H9 (cell line): ENCODE data around the gene MFSD11. TPM values are rescaled to one million over a fixed set of nuclear protein-coding genes. Genes with fewer than 3 reads are reported as not detected.

ENCODE experiments used
- DNase-seq: peaks from one replicate; pipeline ENCODE4 v3.0.0-alpha.2; 2017
- H2AFZ ChIP-seq: one replicate; pipeline ENCODE4 v1.6.1; 2013; ENCODE audit warnings: mild to moderate bottlenecking, low read length, control low read depth, moderate library complexity
- H2AK5ac ChIP-seq: 2 replicates; pipeline ENCODE4 v1.6.1; 2013; ENCODE audit warnings: low read length, control low read depth, mixed read lengths; ENCODE audit not compliant: insufficient read length
- H2BK120ac ChIP-seq: one replicate; pipeline ENCODE4 v1.6.1; 2013; ENCODE audit warnings: low read depth, mild to moderate bottlenecking, low read length, control low read depth, inconsistent platforms; ENCODE audit not compliant: poor library complexity, severe bottlenecking
- H2BK12ac ChIP-seq: 2 replicates; pipeline ENCODE4 v1.6.1; 2013; ENCODE audit warnings: low read length, control low read depth, mixed read lengths, low read depth; ENCODE audit not compliant: insufficient read length
- H2BK15ac ChIP-seq: 2 replicates; pipeline ENCODE4 v1.6.1; 2013; ENCODE audit warnings: low read depth, low read length, control low read depth
- H2BK20ac ChIP-seq: one replicate; pipeline ENCODE4 v1.6.1; 2013; ENCODE audit warnings: low read depth, mild to moderate bottlenecking, low read length, control low read depth, inconsistent platforms; ENCODE audit not compliant: poor library complexity, severe bottlenecking
- H2BK5ac ChIP-seq: 2 replicates; pipeline ENCODE4 v1.6.1; 2013; ENCODE audit warnings: low read length, control low read depth, mixed read lengths; ENCODE audit not compliant: insufficient read length
- H3K14ac ChIP-seq: 2 replicates; pipeline ENCODE4 v1.6.1; 2013; ENCODE audit warnings: low read length, control low read depth; ENCODE audit not compliant: insufficient read depth
- H3K18ac ChIP-seq: 2 replicates; pipeline ENCODE4 v1.6.1; 2013; ENCODE audit warnings: low read depth, mild to moderate bottlenecking, mixed read lengths, low read length, control low read depth; ENCODE audit not compliant: insufficient read length
- H3K23ac ChIP-seq: 2 replicates; pipeline ENCODE4 v1.6.1; 2013; ENCODE audit warnings: low read length, control low read depth, mixed read lengths, low read depth; ENCODE audit not compliant: insufficient read length
- H3K23me2 ChIP-seq: 2 replicates; pipeline ENCODE4 v1.6.1; 2013; ENCODE audit warnings: low read depth, mild to moderate bottlenecking, mixed read lengths, low read length, control low read depth; ENCODE audit not compliant: insufficient read length, poor library complexity, severe bottlenecking
- H3K27ac ChIP-seq: 2 replicates; pipeline ENCODE4 v1.5.1; 2013; ENCODE audit warnings: low read length, control low read depth, mixed read lengths, low read depth; ENCODE audit not compliant: insufficient read length
- H3K27me3 ChIP-seq: 2 replicates; pipeline ENCODE4 v1.6.1; 2013; ENCODE audit warnings: low read length, control low read depth, inconsistent platforms; ENCODE audit not compliant: insufficient read depth
- H3K4ac ChIP-seq: 2 replicates; pipeline ENCODE4 v1.6.1; 2013; ENCODE audit warnings: low read depth, mild to moderate bottlenecking, control low read depth, inconsistent platforms, low read length, moderate library complexity
- H3K4me1 ChIP-seq: 2 replicates; pipeline ENCODE4 v1.6.1; 2013; ENCODE audit warnings: low read length, control low read depth, inconsistent platforms; ENCODE audit not compliant: insufficient read depth
- H3K4me2 ChIP-seq: 2 replicates; pipeline ENCODE4 v1.6.1; 2013; ENCODE audit warnings: low read length, control low read depth, mixed read lengths; ENCODE audit not compliant: insufficient read length, insufficient read depth
- H3K56ac ChIP-seq: 2 replicates; pipeline ENCODE4 v1.6.1; 2013; ENCODE audit warnings: low read depth, mild to moderate bottlenecking, mixed read lengths, low read length, control low read depth; ENCODE audit not compliant: insufficient read length
- H3K79me1 ChIP-seq: 2 replicates; pipeline ENCODE4 v1.6.1; 2013; ENCODE audit warnings: low read depth, mild to moderate bottlenecking, moderate library complexity, low read length, control low read depth, inconsistent platforms; ENCODE audit not compliant: insufficient read depth, poor library complexity, severe bottlenecking
- H3K79me2 ChIP-seq: 2 replicates; pipeline ENCODE4 v1.6.1; 2013; ENCODE audit warnings: low read length, control low read depth, inconsistent platforms; ENCODE audit not compliant: insufficient read depth
- H3K9ac ChIP-seq: 2 replicates; pipeline ENCODE4 v1.6.1; 2013; ENCODE audit warnings: low read length, control low read depth, mixed read lengths; ENCODE audit not compliant: insufficient read length; ENCODE audit errors: extremely low read depth
- H3K9me3 ChIP-seq: one replicate; pipeline ENCODE4 v1.6.1; 2013; ENCODE audit warnings: low read depth, low read length, inconsistent platforms; ENCODE audit not compliant: control insufficient read depth
- H3T11ph ChIP-seq: one replicate; pipeline ENCODE4 v1.6.1; 2013; ENCODE audit warnings: mild to moderate bottlenecking, low read length, control low read depth, inconsistent platforms
- H4K20me1 ChIP-seq: one replicate; pipeline ENCODE4 v1.6.1; 2013; ENCODE audit not compliant: control insufficient read depth, insufficient read length, insufficient read depth
- H4K5ac ChIP-seq: 2 replicates; pipeline ENCODE4 v1.6.1; 2013; ENCODE audit warnings: low read depth, mild to moderate bottlenecking, mixed read lengths, low read length, control low read depth; ENCODE audit not compliant: insufficient read length
- H4K8ac ChIP-seq: replicated peaks from 2 replicates; pipeline ENCODE4 v1.6.1; 2013; ENCODE audit warnings: low read length, control low read depth, mixed read lengths, low read depth; ENCODE audit not compliant: insufficient read length
- H4K91ac ChIP-seq: 2 replicates; pipeline ENCODE4 v1.6.1; 2013; ENCODE audit warnings: low read depth, mild to moderate bottlenecking, moderate library complexity, mixed read lengths, low read length, control low read depth; ENCODE audit not compliant: insufficient read length
- H3K27ac Mint-ChIP-seq, 3 experiments: 2 replicates in 2 of 3; 3 replicates in 1 of 3; pipeline ENCODE4 v1.8.0; 2020 to 2021; ENCODE audit warnings: mixed read lengths in 3 of 3, mild to moderate bottlenecking in 1 of 3, moderate library complexity in 1 of 3
- H3K27me3 Mint-ChIP-seq: 2 replicates; pipeline ENCODE4 v1.8.0; 2021; ENCODE audit warnings: low read depth, mild to moderate bottlenecking, moderate library complexity, mixed read lengths
- H3K36me3 Mint-ChIP-seq, 3 experiments: 2 replicates in 2 of 3; 3 replicates in 1 of 3; pipeline ENCODE4 v1.8.0; 2020 to 2021; ENCODE audit warnings: low read depth in 3 of 3, mixed read lengths in 3 of 3; ENCODE audit not compliant: insufficient read depth in 1 of 3
- H3K4me1 Mint-ChIP-seq, 2 experiments: 2 replicates each; pipeline ENCODE4 v1.8.0; 2020; ENCODE audit warnings: mixed read lengths in 2 of 2
- H3K4me3 Mint-ChIP-seq, 2 experiments: 2 replicates in 1 of 2; 3 replicates in 1 of 2; pipeline ENCODE4 v1.8.0; 2020 to 2021; ENCODE audit warnings: mild to moderate bottlenecking in 2 of 2, mixed read lengths in 2 of 2, moderate library complexity in 1 of 2
- H3K9me3 Mint-ChIP-seq, 2 experiments: 2 replicates in 1 of 2; 3 replicates in 1 of 2; pipeline ENCODE4 v1.8.0; 2020; ENCODE audit warnings: mild to moderate bottlenecking in 2 of 2, mixed read lengths in 2 of 2, moderate library complexity in 1 of 2
- CTCF ChIP-seq: fragments of 200-600 bp; sonication (generic); conservative IDR thresholded peaks from 3 replicates; pipeline ENCODE4 v1.8.0; 2021; ENCODE audit warnings: antibody characterized with exemption, mild to moderate bottlenecking
- WGBS: extraction: QIAGEN DNeasy Blood & Tissue Kit; methylation state at CpG from one replicate; pipeline ENCODE4 v1.1.7; 2013; ENCODE audit warnings: missing lambda C conversion rate, low lambda C conversion rate, mixed read lengths; ENCODE audit not compliant: insufficient read length; ENCODE audit errors: extremely low coverage; 5-methylcytosine and 5-hydroxymethylcytosine counted together
- total RNA-seq: library from RNA; stranded (reverse); gene quantifications from 2 replicates; pipeline ENCODE4 v1.2.1, GENCODE V29; 2021

The MFSD11 gene
- total RNA-seq, 1 experiment from 2014 or later: 19.9 TPM

- H2BK5ac ChIP-seq: no peak overlapping the region
- no peak overlapping the region for H3K4me2 ChIP-seq
- H2BK12ac ChIP-seq: no peak overlapping the region
- no peak for DNase-seq
- H3K23me2 ChIP-seq: no peaks in the 10 kb centered on the region
- H2AK5ac ChIP-seq: no peak overlapping the region
- no peaks in the 10 kb centered on the region for H3K4me1 ChIP-seq
- no peaks in the 10 kb centered on the region for H3K36me3 Mint-ChIP-seq
- no peaks in the 10 kb centered on the region for H3K4me1 Mint-ChIP-seq
- no peak overlapping the region for H2BK120ac ChIP-seq
- no peak overlapping the region for H3K4ac ChIP-seq
- H3K27ac ChIP-seq: no peak overlapping the region
- H3K27me3 ChIP-seq: no peaks in the 10 kb centered on the region
- no peak overlapping the region for H3K9ac ChIP-seq
- no peak overlapping the region for H3T11ph ChIP-seq
- no CpG with 5 or more reads among the region's 24 CpGs for whole genome bisulfite sequencing
- no peak overlapping the region for H3K56ac ChIP-seq
- no peaks in the 10 kb centered on the region for H3K9me3 Mint-ChIP-seq
- H3K79me2 ChIP-seq: no peaks in the 10 kb centered on the region
- no peak overlapping the region for H3K14ac ChIP-seq
- H2AFZ ChIP-seq: no peak overlapping the region
- peaks cover 6% of the 10 kb centered on the region for H3K27me3 Mint-ChIP-seq
- no peak overlapping the region for H2BK15ac ChIP-seq
- no peak overlapping the region for H4K91ac ChIP-seq
- no peak for TF ChIP-seq CTCF
- H4K8ac ChIP-seq: no peak overlapping the region
- no peaks in the 10 kb centered on the region for H3K9me3 ChIP-seq
- no peak overlapping the region for H3K4me3 Mint-ChIP-seq
- no peak overlapping the region for H3K23ac ChIP-seq
- H4K5ac ChIP-seq: no peak overlapping the region
- H2BK20ac ChIP-seq: no peak overlapping the region
- no peak overlapping the region for H3K18ac ChIP-seq
- H4K20me1 ChIP-seq: no peaks in the 10 kb centered on the region
- H3K27ac Mint-ChIP-seq: no peak overlapping the region
- no peaks in the 10 kb centered on the region for H3K79me1 ChIP-seq
These were observed 88.6 kb downstream of the MFSD11 start for GRCh38 chr17:76826330-76827068.
